ENCODE data around the gene EIF2B4.

Gene EIF2B4

DNA sequence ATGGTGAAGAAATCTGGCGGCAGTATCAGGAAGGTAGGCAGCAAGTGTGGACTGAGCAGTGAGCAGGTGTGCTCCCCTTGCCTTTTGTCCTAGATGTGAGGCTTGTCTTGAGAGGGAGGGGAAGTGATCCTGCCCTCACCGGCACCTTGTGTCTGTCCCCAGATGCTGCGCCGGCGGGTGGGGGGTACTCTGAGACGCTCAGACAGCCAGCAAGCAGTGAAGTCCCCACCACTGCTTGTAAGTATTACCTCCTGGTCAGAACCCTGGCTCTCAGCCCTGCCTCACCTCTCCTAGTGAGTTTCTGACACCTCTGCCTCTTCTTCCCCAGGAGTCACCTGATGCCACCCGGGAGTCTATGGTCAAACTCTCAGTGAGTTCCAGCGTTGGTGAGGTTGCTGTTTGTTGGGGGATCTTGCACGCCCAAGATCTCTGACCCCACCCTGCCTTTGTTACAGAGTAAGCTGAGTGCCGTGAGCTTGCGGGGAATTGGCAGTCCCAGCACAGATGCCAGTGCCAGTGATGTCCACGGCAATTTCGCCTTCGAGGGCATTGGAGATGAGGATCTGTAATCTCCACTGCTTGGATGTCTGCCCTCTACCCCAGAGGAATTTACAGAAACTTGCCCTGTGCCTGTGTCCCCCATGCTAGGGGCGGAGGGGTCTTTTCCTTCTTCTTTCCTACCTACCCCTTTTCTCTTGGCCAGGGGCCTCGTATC is 6.2 kb upstream of the EIF2B4 start:
- TF ChIP-seq, protein P1, sequence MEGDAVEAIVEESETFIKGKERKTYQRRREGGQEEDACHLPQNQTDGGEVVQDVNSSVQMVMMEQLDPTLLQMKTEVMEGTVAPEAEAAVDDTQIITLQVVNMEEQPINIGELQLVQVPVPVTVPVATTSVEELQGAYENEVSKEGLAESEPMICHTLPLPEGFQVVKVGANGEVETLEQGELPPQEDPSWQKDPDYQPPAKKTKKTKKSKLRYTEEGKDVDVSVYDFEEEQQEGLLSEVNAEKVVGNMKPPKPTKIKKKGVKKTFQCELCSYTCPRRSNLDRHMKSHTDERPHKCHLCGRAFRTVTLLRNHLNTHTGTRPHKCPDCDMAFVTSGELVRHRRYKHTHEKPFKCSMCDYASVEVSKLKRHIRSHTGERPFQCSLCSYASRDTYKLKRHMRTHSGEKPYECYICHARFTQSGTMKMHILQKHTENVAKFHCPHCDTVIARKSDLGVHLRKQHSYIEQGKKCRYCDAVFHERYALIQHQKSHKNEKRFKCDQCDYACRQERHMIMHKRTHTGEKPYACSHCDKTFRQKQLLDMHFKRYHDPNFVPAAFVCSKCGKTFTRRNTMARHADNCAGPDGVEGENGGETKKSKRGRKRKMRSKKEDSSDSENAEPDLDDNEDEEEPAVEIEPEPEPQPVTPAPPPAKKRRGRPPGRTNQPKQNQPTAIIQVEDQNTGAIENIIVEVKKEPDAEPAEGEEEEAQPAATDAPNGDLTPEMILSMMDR (conservative IDR thresholded peaks at IDR 0.05): no peak

DNA sequence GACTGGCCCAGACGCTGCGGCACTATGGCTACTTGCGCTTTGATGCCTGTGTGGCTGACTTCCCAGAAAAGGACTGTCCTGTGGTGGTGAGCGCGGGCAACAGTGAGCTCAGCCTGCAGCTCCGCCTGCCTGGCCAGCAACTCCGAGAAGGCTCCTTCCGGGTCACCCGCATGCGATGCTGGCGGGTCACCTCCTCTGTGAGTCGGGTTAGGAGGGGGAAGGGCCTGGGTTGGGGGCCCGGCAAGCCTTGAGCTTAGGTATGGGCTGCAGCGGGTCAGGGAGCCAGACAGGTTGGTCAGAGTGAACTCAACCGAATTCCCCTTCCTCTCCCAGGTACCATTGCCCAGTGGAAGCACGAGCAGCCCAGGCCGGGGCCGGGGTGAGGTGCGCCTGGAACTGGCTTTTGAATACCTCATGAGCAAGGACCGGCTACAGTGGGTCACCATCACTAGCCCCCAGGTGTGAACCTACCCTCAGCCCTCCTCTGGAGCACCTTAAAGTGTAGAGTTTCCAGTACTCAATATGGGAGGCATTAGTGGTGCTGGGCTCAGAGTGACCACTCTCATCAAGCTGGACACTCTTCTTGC is 5.5 kb upstream of the EIF2B4 start:
- no peak overlapping the region for H3K27ac ChIP-seq
- TF ChIP-seq, protein P1 (conservative IDR thresholded peaks at IDR 0.05): no peak
- no peak for TF ChIP-seq ZFX (IDR thresholded peaks at IDR 0.05)

More for the DNA sequence above, 6.2 kb upstream of the EIF2B4 start:
- H3K27ac ChIP-seq: peak overlapping the region; percentile 10; the same call in 1 of the 2 replicates

DNA sequence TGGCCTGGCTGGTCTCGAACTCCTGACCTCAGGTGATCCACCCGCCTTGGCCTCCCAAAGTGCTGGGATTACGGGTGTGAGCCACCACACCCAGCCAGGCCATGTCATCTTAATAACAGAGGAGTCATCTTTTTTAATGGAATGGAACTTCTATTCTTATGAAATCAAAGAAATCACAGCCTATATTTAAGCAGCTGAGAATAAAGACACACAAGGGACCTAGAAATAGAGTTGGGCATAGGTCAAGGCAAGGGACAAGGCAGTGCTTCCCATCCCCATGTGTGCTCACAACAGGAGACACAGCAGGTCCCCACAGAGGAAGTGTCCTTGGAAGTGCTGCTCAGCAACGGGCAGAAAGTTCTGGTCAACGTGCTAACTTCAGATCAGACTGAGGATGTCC is 3.4 kb upstream of the EIF2B4 start:
- TF ChIP-seq, protein P1 (conservative IDR thresholded peaks at IDR 0.05): no peak
- TF ChIP-seq ZFX (IDR thresholded peaks at IDR 0.05): no peak
- H3K27ac ChIP-seq: no peak overlapping the region

DNA sequence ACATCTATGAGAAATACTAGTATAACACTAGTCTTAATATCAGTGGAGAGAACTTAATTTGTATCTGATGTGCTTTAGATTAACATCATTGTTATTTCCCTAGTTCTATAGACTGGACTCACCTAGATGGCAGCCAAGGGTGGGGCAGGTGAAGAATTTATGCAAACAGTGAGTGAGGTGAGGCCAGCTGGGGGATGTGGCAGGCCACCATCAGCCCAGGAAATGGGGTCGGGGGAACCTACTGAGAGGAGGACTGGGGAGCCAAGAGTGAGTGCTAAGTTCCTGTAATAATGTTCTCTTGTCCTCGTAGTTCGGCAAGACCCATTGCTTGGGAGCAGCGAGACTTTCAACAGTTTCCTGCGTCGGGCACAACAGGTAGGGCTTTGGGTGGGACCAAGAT is 2.8 kb upstream of the EIF2B4 start:
- no peak overlapping the region for H3K27ac ChIP-seq
- TF ChIP-seq, protein P1 (conservative IDR thresholded peaks at IDR 0.05): no peak

DNA sequence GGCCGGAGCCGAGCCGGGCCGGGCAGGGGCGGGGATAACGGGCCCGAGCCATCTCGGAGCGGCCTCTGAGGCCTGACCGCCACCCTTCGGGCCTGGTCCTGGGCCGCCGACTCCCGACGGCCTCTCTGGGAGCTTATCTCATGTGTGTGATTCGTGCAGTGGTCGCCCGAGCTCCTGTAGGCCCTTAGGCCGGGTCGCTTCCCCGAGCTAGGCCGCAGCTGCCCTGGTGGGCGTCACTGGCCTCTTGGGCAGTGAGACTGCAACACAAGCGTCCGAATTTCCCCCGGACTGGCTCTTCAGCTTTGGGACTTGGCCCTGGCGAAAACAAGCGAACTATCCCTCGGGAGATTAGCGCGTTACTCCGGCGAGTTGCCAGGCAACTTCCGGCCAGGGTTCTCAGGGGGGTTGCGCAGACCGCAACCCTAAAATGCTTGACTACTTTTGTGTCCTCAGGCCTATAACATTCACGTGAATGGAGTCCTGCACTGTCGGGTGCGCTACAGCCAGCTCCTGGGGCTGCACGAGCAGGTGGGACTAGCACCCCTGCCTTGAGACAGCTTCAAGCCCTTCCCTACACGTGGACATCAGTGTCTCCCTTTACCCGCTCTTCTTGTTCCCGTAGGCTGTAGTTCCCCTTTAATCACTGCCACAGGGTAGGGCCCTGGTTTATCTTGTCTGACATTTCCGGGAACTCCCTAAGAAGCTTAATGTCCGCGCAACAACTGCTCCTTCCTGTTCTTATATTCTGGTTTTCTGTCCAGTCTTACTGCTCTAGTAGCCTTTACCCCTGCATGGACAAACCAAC is 880 bp upstream of the EIF2B4 start:
- TF ChIP-seq, protein P1 (conservative IDR thresholded peaks at IDR 0.05): no peak
- TF ChIP-seq ZFX (IDR thresholded peaks at IDR 0.05): peak; percentile 98
- H3K27ac ChIP-seq: peak overlapping the region; percentile 95

DNA sequence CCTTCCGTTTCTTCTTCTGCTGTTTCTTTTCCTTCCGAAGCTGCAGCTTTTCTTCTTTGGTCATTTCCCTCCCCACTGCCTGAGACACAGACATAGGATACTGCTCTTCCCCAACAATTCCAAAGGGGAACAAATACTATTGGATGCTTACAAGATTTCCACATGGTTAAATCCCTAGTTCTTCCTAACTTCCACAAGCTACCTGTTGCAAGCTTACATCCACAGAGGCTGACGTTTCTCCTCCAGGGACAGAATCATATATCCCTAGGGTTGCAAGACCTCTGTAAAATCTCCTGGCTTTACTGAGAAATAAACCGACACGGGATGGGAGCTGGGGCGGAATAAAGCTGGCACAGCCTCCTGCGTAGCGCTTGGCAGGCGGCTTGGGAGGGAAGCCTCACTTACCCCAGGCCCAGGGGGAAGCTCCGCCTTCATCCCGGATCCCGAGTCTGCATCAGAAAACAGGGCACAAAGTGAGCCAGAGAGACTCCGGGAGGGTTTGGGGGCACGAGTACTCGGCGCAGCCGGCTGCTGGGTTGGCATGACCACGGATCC is 590 bp downstream of the EIF2B4 start:
- peak overlapping the region; percentile 95 for H3K27ac ChIP-seq
- TF ChIP-seq ZFX (IDR thresholded peaks at IDR 0.05): no peak
- TF ChIP-seq, protein P1 (conservative IDR thresholded peaks at IDR 0.05): no peak

DNA sequence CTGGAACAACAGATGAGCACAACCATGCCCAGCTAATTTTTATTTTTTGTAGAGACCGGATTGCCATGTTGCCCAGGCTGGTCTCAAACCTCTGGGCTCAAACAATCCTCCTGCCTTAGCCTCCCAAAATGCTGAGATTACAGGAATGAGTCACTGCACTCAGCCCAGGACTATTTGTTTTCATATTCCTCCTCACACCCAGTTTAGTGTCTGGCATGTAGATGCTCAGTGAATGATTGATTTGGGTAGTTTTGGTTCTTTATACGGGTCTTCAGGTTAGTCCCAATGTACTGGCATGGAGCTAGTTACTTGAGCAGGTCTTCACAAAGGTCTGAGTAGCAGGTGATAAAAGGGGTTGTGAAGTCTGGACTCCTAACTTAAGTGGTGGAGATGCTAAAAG is 6.2 kb downstream of the EIF2B4 start:
- TF ChIP-seq, protein P1 (conservative IDR thresholded peaks at IDR 0.05): no peak
- TF ChIP-seq ZFX (IDR thresholded peaks at IDR 0.05): no peak

More for the DNA sequence above, 6.2 kb downstream of the EIF2B4 start:
- H3K27ac ChIP-seq: no peak overlapping the region

Measured in C4-2B (cell line).